Uterus (tissue), 2 donors: ENCODE results near the gene PSMA4.

Source experiments
- CTCF ChIP-seq, 4 experiments: fragments of 200-600 bp in 2 of 4; fragments of 450-650 bp in 2 of 4; sonication (generic) in 2 of 4; IDR thresholded peaks; one replicate each; pipeline ENCODE4 v1.5.1; 2016 to 2019; ENCODE audit warnings: antibody characterized with exemption in 4 of 4, mild to moderate bottlenecking in 2 of 4, moderate library complexity in 1 of 4
- POLR2A ChIP-seq, 2 donors: fragments of 450-650 bp; IDR thresholded peaks; one replicate each; pipeline ENCODE4 v1.6.1; 2016; ENCODE audit warnings: antibody characterized with exemption in 2 of 2, mild to moderate bottlenecking in 1 of 2, moderate library complexity in 1 of 2

GRCh38 chr15:78541744-78542034 is 1.4 kb downstream of the PSMA4 start:
- no peak for TF ChIP-seq CTCF (IDR thresholded peaks at IDR 0.05)
- TF ChIP-seq POLR2A (IDR thresholded peaks at IDR 0.05): no peak
